Fibroblast of peridontal ligament (primary cell): ENCODE measurements around the gene RHOA.
"Not testable (repeated sequence)": the region's sequence is repeated elsewhere in the genome, so short reads cannot be mapped to it uniquely, and the experiment has no call there.

Experiments used
- DNase-seq: peaks from one replicate; pipeline ENCODE4 v3.0.0-alpha.2; 2010; ENCODE audit errors: extremely low read depth

The RHOA gene

GRCh38 chr3:49362561-49362960 is 49.2 kb downstream of the RHOA start:
- peak; percentile 80 for DNase-seq

GRCh38 chr3:49359623-49360022 is 52.2 kb downstream of the RHOA start:
- no peak for DNase-seq

GRCh38 chr3:49358884-49359225 is 52.9 kb downstream of the RHOA start:
- no peak for DNase-seq

GRCh38 chr3:49358217-49358883 is 53.4 kb downstream of the RHOA start, which contains the start of gene GPX1:
Gene GPX1, minus strand, starts transcription at chr3:49358353. Its CDS starts 75 bp downstream, at chr3:49358278.
- peak; percentile 93 for DNase-seq

- peak; percentile 93 for DNase-seq
Observed at GRCh38 chr3:49357443-49358216, 54.1 kb downstream of the RHOA start.

- not testable (repeated sequence) for DNase-seq
Observed at GRCh38 chr3:49357095-49357442, 54.7 kb downstream of the RHOA start.

- no peak for DNase-seq
Observed at GRCh38 chr3:49352890-49353421, 58.8 kb downstream of the RHOA start.

- peak; percentile 24 for DNase-seq
Observed at GRCh38 chr3:49352281-49352680, 59.5 kb downstream of the RHOA start.

GRCh38 chr3:49351521-49352011 is 60.2 kb downstream of the RHOA start:
- DNase-seq = peak; percentile 93

GRCh38 chr3:49349348-49350114 is 62.2 kb downstream of the RHOA start:
- no peak for DNase-seq

- DNase-seq = not testable (repeated sequence)
Observed at GRCh38 chr3:49348361-49348760, 63.4 kb downstream of the RHOA start.

GRCh38 chr3:49346797-49347251 is 65.0 kb downstream of the RHOA start:
- DNase-seq = peak; percentile 45

- no peak for DNase-seq
Observed at GRCh38 chr3:49343163-49343562, 68.6 kb downstream of the RHOA start.

- DNase-seq = no peak
Observed at GRCh38 chr3:49341996-49342395, 69.8 kb downstream of the RHOA start.

GRCh38 chr3:49339941-49340800 is 71.6 kb downstream of the RHOA start, which contains the start of gene USP4:
Gene USP4, minus strand, starts transcription at chr3:49340053. Its CDS starts 29 bp downstream, at chr3:49340024.
- DNase-seq = peak; percentile 87

GRCh38 chr3:49339581-49339940 is 72.2 kb downstream of the RHOA start:
- no peak for DNase-seq

- DNase-seq = no peak
Observed at GRCh38 chr3:49333916-49334633, 77.7 kb downstream of the RHOA start.

- DNase-seq = no peak
Observed at GRCh38 chr3:49333091-49333490, 78.7 kb downstream of the RHOA start.

- no peak for DNase-seq
Observed at GRCh38 chr3:49329186-49329585, 82.6 kb downstream of the RHOA start.

GRCh38 chr3:49328350-49328749 is 83.4 kb downstream of the RHOA start:
- not testable (repeated sequence) for DNase-seq
